SK-N-SH (cell line): ENCODE results near the gene AOAH. TPM values are rescaled to one million over a fixed set of nuclear protein-coding genes. Genes with fewer than 3 reads are reported as not detected.

Experiments used
- CTCF ChIA-PET: fragments of 300-600, 350-600 bp; formaldehyde crosslinking; extraction: SDS; loops from one replicate; lab custom pipeline; 2021; lab: Yijun Ruan, JAX
- POLR2A ChIA-PET: fragments of 350-600 bp; sonication (Branson Sonifier 250); formaldehyde crosslinking; extraction: SDS; loops from one replicate; lab custom pipeline; 2020; ENCODE audit warnings: antibody characterized with exemption, inconsistent platforms; lab: Yijun Ruan, JAX
- DNase-seq: peaks from one replicate; pipeline ENCODE4 v3.0.0; 2012
- H2AFZ ChIP-seq: fragments of 200-600 bp; sonication (generic); 2 replicates; pipeline ENCODE4 v1.8.1; 2016; ENCODE audit warnings: antibody characterized with exemption, mild to moderate bottlenecking, low read depth
- H3F3A ChIP-seq: fragments of 200-600 bp; sonication (generic); replicated peaks from 2 replicates; pipeline ENCODE3; 2016; ENCODE audit warnings: antibody characterized with exemption, mild to moderate bottlenecking; ENCODE audit not compliant: insufficient read depth
- H3K27ac ChIP-seq, 2 experiments: fragments of 200-500 bp in 1 of 2; fragments of 200-600 bp in 1 of 2; sonication (Bioruptor generic) in 1 of 2; sonication (generic), shearing (Covaris generic) in 1 of 2; 2 replicates each; pipeline versions ENCODE4 v1.5.1 to v1.6.1; 2014 to 2016; ENCODE audit warnings: low read depth in 2 of 2, inconsistent platforms in 1 of 2, low read length in 1 of 2, mild to moderate bottlenecking in 1 of 2, mixed read lengths in 1 of 2
- H3K27me3 ChIP-seq: fragments of 200-600 bp; sonication (generic), shearing (Covaris generic); 2 replicates; pipeline ENCODE4 v1.6.1; 2016; ENCODE audit warnings: mixed run types; ENCODE audit not compliant: insufficient read depth
- H3K36me3 ChIP-seq, 2 experiments: fragments of 200-500 bp in 1 of 2; fragments of 200-600 bp in 1 of 2; sonication (Bioruptor generic) in 1 of 2; sonication (generic) in 1 of 2; replicated peaks in 1 of 2; 2 replicates each; pipeline versions ENCODE3 to v1.5.1; 2014 to 2016; ENCODE audit warnings: low read length in 1 of 2, mild to moderate bottlenecking in 1 of 2; ENCODE audit not compliant: insufficient read depth in 2 of 2, control insufficient read depth in 1 of 2
- H3K4me1 ChIP-seq, 2 experiments: fragments of 200-500 bp in 1 of 2; fragments of 200-600 bp in 1 of 2; sonication (Bioruptor generic) in 1 of 2; sonication (generic), shearing (Covaris generic) in 1 of 2; 2 replicates each; pipeline versions ENCODE4 v1.5.1 to v1.6.1; 2014 to 2016; ENCODE audit warnings: low read depth in 1 of 2, low read length in 1 of 2, mixed run types in 1 of 2; ENCODE audit not compliant: insufficient read depth in 2 of 2, control insufficient read depth in 1 of 2
- H3K4me2 ChIP-seq: fragments of 200-600 bp; sonication (generic), shearing (Covaris generic); 2 replicates; pipeline ENCODE4 v1.6.1; 2017; ENCODE audit warnings: mixed run types
- H3K4me3 ChIP-seq, 2 experiments: fragments of 200-500 bp in 1 of 2; fragments of 200-600 bp in 1 of 2; sonication (Bioruptor generic) in 1 of 2; sonication (generic), shearing (Covaris generic) in 1 of 2; 2 replicates each; pipeline versions ENCODE4 v1.5.1 to v1.8.1; 2014 to 2016; ENCODE audit warnings: low read depth in 2 of 2, inconsistent platforms in 1 of 2, low read length in 1 of 2, mild to moderate bottlenecking in 1 of 2, mixed read lengths in 1 of 2, moderate library complexity in 1 of 2
- H3K79me2 ChIP-seq: fragments of 200-600 bp; sonication (generic); 2 replicates; pipeline ENCODE4 v1.8.1; 2017; ENCODE audit warnings: mild to moderate bottlenecking; ENCODE audit not compliant: insufficient read depth
- H3K9ac ChIP-seq: fragments of 200-600 bp; sonication (generic); 2 replicates; pipeline ENCODE4 v1.6.1; 2017; ENCODE audit warnings: mixed run types
- H3K9me2 ChIP-seq: fragments of 200-600 bp; sonication (generic); 2 replicates; pipeline ENCODE4 v1.6.1; 2017; ENCODE audit warnings: mixed run types
- H3K9me3 ChIP-seq: fragments of 200-600 bp; sonication (generic); 2 replicates; pipeline ENCODE4 v1.6.1; 2017; ENCODE audit warnings: mixed run types, mild to moderate bottlenecking, moderate library complexity
- H4K20me1 ChIP-seq: fragments of 200-600 bp; sonication (generic); 2 replicates; pipeline ENCODE4 v1.6.1; 2017; ENCODE audit warnings: mild to moderate bottlenecking, mixed run types; ENCODE audit not compliant: insufficient read depth
- CHD2 ChIP-seq: fragments of 150-350 bp; IDR thresholded peaks from 2 replicates; pipeline ENCODE4 v1.6.1; 2018; ENCODE audit warnings: low read length; ENCODE audit not compliant: partially characterized antibody
- CTCF ChIP-seq: fragments of 200-600 bp; sonication (generic); IDR thresholded peaks from 2 replicates; pipeline ENCODE4 v1.6.1; 2017; ENCODE audit warnings: antibody characterized with exemption, mild to moderate bottlenecking, moderate library complexity
- ELF1 ChIP-seq: IDR thresholded peaks from 2 replicates; pipeline ENCODE4 v1.4.0; 2012
- EP300 ChIP-seq, 2 experiments: IDR thresholded peaks; 2 replicates each; pipeline versions ENCODE4 v1.4.0 to v1.6.1; 2012; ENCODE audit warnings: borderline replicate concordance in 1 of 2, low read depth in 1 of 2, low read length in 1 of 2
- EZH2phosphoT487 ChIP-seq: fragments of 200-600 bp; sonication (generic); IDR thresholded peaks from 2 replicates; pipeline ENCODE4 v1.6.1; 2017; ENCODE audit warnings: low read depth, mixed run types, mild to moderate bottlenecking, antibody characterized with exemption, moderate library complexity, borderline replicate concordance
- FOXM1 ChIP-seq: IDR thresholded peaks from 2 replicates; pipeline ENCODE4 v1.4.0; 2012; ENCODE audit warnings: low read depth, mild to moderate bottlenecking
- GABPA ChIP-seq: IDR thresholded peaks from 2 replicates; pipeline ENCODE4 v1.4.0; 2012; ENCODE audit warnings: low read depth, mild to moderate bottlenecking
- JUND ChIP-seq: IDR thresholded peaks from 2 replicates; pipeline ENCODE4 v1.4.0; 2012
- MAX ChIP-seq: IDR thresholded peaks from 2 replicates; pipeline ENCODE4 v1.4.0; 2012; ENCODE audit warnings: low read depth
- MEF2A ChIP-seq: IDR thresholded peaks from 2 replicates; pipeline ENCODE4 v1.4.0; 2012; ENCODE audit warnings: low read depth, borderline replicate concordance
- PBX3 ChIP-seq: IDR thresholded peaks from 2 replicates; pipeline ENCODE4; 2012
- POLR2AphosphoS5 ChIP-seq: IDR thresholded peaks from 2 replicates; pipeline ENCODE4 v1.6.1; 2012; ENCODE audit warnings: low read depth, low read length
- RXRA ChIP-seq: IDR thresholded peaks from 2 replicates; pipeline ENCODE4 v1.4.0; 2012; ENCODE audit warnings: low read depth, mild to moderate bottlenecking, borderline replicate concordance
- SIN3A ChIP-seq: IDR thresholded peaks from 2 replicates; pipeline ENCODE4 v1.6.1; 2012; ENCODE audit warnings: low read depth, mild to moderate bottlenecking, low read length, moderate library complexity, borderline replicate concordance
- TAF1 ChIP-seq: IDR thresholded peaks from 2 replicates; pipeline ENCODE4 v1.6.1; 2012; ENCODE audit warnings: low read depth, mild to moderate bottlenecking, low read length, moderate library complexity, borderline replicate concordance
- TEAD4 ChIP-seq: IDR thresholded peaks from 2 replicates; pipeline ENCODE4 v1.4.0; 2012; ENCODE audit warnings: mild to moderate bottlenecking, borderline replicate concordance; ENCODE audit not compliant: insufficient read depth
- USF2 ChIP-seq: fragments of 150-350 bp; IDR thresholded peaks from 2 replicates; pipeline ENCODE4 v1.6.1; 2017; ENCODE audit warnings: antibody characterized with exemption, low read length, low read depth, borderline replicate concordance
- ZBTB33 ChIP-seq: IDR thresholded peaks from 2 replicates; pipeline ENCODE4 v1.4.0; 2012; ENCODE audit warnings: low read depth, borderline replicate concordance
- WGBS: methylation state at CpG from one replicate; pipeline ENCODE4 v1.1.6; 2017; ENCODE audit warnings: low lambda C conversion rate; 5-methylcytosine and 5-hydroxymethylcytosine counted together
- polyA plus RNA-seq, 3 experiments: library from polyadenylated mRNA; depleted of rRNA; stranded (reverse); fragments of >200 nt; gene quantifications; 2 replicates each; pipeline ENCODE4 v1.2.3, GENCODE V29; 2012

The AOAH gene
- polyA plus RNA-seq, 1 of the 3 experiments (the other 2 are of a cell fraction), result not detected

- no peak for DNase-seq
- ChIA-PET CTCF (interaction anchor here (0.5 to 1.2 kb wide), 2 partner anchors 7 to 999 kb away, joined by 3 read pairs; no protein-coding TSS in a partner anchor), POLR2A (no interaction called here)
- H3F3A ChIP-seq, result no peaks in the 10 kb centered on the region
- no peak overlapping the region for H3K4me2 ChIP-seq
- WGBS, result 68% methylated on average over 6 of the region's 6 CpGs
- H3K4me1 ChIP-seq, result no peaks in the 10 kb centered on the region
- no peaks in the 10 kb centered on the region for H3K9me3 ChIP-seq
- H3K36me3 ChIP-seq, result no peaks in the 10 kb centered on the region
- H4K20me1 ChIP-seq, result no peaks in the 10 kb centered on the region
- H3K79me2 ChIP-seq, result no peaks in the 10 kb centered on the region
- no peak overlapping the region for H3K4me3 ChIP-seq
- H3K9ac ChIP-seq, result no peak overlapping the region
- peaks cover 40% of the 10 kb centered on the region; the same call in 1 of the 2 replicates for H3K27me3 ChIP-seq
- no peak for TF ChIP-seq SIN3A
- no peak for TF ChIP-seq FOXM1
- no peak for TF ChIP-seq USF2
- no peak for TF ChIP-seq TAF1
- TF ChIP-seq PBX3, result no peak
- no peak for TF ChIP-seq JUND
- no peak for TF ChIP-seq ELF1
- TF ChIP-seq CHD2, result no peak
- TF ChIP-seq TEAD4, result no peak
- TF ChIP-seq RXRA, result no peak
- no peak for TF ChIP-seq EP300 (IDR thresholded peaks at IDR 0.05; ENCODE audit: borderline replicate concordance in 1 of 2, low read depth in 1 of 2, low read length in 1 of 2)
- TF ChIP-seq POLR2AphosphoS5, result no peak
- TF ChIP-seq MEF2A, result no peak
- no peak for TF ChIP-seq CTCF
- TF ChIP-seq ZBTB33, result no peak
- TF ChIP-seq MAX, result no peak
- TF ChIP-seq GABPA, result no peak
- no peak for TF ChIP-seq EZH2phosphoT487
- H2AFZ ChIP-seq, result no peak overlapping the region
- no peaks in the 10 kb centered on the region for H3K9me2 ChIP-seq
- H3K27ac ChIP-seq, result no peak overlapping the region
Measured at GRCh38 chr7:36627836-36628235, 96.5 kb downstream of the AOAH start.
